Measurements from ENCODE around the gene OGFOD2. TPM values are rescaled to one million over a fixed set of nuclear protein-coding genes. Genes with fewer than 3 reads are reported as not detected.
A peak's percentile ranks its signal among the peaks of the same experiment; 100 is the strongest.

OGFOD2 gene
- total RNA-seq, 4 donors from 2014 or later: 3.1 to 13.9 (median 6.2) TPM

DNA sequence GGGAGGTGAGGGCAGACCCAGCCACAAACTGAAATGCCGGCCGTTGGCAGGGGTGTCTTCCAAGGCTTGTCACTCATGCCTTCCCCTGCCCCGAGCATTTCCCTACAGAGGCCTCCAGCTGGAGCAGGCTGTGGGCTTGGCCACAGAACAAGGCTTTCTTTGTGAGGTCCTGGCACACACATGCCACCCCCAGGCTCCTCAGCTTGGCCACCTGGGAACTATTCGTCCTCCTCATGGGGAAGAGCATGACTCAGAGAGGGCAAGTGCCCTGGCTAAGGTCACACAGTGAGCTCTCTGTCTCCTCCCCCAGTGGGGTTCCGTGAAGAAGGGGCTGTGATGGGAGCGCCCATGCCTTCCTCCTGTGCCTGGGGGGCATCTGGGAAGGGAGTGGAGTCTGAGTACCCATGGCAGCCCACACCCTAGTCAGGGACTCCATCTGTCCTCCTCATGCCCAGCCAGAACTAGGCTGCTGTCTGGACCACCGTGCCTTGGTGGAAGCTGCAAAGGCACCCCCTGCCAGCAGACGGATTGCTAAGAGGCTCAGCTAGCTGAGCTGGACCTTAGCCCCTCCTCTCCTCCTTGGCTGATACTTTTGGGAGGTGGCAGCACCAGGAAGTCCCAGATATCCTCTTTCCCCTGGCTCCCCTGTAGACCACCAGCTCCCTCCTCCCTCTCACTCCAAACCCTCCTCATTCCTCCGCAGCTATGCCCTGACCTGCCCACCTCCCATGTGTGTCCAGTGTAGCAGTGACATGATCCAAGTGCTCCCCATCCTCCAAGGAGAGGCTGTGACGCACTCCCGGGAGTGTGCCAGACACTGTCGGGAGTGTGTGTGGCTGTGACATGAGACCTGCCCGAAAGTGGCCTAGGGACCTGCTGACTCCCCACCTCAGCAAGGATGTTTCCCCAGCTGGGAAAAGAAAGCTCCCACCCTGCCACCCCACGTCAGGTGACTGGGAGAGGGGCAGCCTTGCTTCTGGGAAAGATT lies 30.1 kb upstream of the OGFOD2 start:
- DNase-seq (ENCODE audit: low spot score) (no peak), ATAC-seq (ENCODE audit: low FRiP score) (no peak)
- TF ChIP-seq, protein P1, sequence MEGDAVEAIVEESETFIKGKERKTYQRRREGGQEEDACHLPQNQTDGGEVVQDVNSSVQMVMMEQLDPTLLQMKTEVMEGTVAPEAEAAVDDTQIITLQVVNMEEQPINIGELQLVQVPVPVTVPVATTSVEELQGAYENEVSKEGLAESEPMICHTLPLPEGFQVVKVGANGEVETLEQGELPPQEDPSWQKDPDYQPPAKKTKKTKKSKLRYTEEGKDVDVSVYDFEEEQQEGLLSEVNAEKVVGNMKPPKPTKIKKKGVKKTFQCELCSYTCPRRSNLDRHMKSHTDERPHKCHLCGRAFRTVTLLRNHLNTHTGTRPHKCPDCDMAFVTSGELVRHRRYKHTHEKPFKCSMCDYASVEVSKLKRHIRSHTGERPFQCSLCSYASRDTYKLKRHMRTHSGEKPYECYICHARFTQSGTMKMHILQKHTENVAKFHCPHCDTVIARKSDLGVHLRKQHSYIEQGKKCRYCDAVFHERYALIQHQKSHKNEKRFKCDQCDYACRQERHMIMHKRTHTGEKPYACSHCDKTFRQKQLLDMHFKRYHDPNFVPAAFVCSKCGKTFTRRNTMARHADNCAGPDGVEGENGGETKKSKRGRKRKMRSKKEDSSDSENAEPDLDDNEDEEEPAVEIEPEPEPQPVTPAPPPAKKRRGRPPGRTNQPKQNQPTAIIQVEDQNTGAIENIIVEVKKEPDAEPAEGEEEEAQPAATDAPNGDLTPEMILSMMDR (IDR thresholded peaks at IDR 0.05): no peak

DNA sequence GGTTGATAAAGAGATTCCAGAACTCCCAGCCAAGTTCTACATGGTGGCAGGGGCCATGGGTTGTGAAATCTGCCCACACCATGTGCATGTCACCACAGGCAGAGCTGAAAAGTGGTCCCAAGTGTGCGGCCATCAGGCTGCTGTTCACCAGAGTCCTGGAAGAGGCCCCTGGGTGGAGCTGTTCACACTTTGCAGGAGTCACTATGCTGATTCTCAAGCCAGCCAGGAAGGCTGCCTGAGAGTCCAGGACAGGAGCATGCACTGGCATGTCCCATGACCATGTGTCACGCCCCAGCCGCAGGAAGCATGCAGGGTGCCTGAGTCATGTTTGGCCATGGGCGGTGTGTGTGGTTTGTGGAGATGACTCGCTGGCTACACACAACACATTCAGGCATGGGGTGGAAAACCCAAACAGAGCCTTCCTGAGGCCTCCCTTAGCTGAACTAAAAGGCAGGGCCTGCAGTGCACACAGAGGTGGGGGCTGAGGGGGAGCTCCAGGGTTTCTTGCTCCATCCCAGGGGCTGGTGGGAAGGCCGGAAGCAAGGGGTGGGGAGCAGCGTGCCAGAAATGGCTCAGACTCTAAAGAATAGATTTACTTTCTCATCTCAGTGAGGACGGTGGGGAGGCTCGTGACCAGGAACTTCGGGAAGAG lies 28.2 kb upstream of the OGFOD2 start:
- TF ChIP-seq, protein P1 (IDR thresholded peaks at IDR 0.05): no peak
- ATAC-seq (ENCODE audit: low FRiP score): peak; percentile 78
- peak; percentile 77 for DNase-seq (ENCODE audit: low spot score)

DNA sequence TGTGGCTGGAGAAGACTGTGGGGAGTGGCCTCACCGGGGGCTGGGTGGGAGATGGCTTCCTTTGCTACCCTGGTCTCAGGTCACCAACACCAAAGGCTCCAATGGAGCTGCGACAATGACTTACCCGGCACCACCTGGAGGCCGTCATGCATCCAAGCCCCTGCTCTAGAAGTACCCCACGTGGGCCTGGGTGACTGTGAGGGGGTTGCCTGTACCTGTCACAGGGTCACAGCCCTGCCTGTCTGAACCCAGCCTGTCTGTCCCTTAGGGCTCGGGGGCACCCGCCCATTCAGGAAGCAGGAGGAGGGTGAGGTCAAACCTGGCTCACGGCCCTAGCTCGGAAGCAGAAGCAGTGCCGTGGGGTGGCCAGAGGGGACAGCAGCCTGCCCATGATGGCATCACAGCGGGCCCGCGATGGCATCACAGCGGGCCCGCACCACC lies 27.7 kb upstream of the OGFOD2 start:
- DNase-seq (ENCODE audit: low spot score) (no peak), ATAC-seq (ENCODE audit: low FRiP score) (peak; percentile 21)
- TF ChIP-seq, protein P1 (IDR thresholded peaks at IDR 0.05): no peak

DNA sequence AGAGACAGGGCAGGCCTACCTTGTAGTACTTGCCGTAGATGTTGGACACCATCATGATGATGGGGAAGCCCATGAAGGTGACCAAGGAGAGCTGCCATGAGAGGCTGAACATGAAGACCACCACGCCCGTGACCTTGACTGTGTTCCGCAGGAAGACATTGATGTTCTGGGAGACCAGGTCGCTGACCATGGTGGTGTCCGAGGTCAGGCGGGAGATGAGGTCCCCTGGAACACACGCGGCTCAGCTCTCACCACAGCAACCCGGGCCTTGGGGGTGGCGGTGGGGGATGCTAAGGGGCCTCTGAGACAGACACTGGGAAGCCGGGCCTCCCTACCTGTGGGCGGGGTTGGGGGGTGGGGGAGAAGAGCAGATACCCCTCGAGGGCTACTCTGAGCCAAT lies 26.4 kb upstream of the OGFOD2 start:
- no peak for ATAC-seq (ENCODE audit: low FRiP score)
- DNase-seq (ENCODE audit: low spot score): no peak
- TF ChIP-seq, protein P1 (IDR thresholded peaks at IDR 0.05): no peak

DNA sequence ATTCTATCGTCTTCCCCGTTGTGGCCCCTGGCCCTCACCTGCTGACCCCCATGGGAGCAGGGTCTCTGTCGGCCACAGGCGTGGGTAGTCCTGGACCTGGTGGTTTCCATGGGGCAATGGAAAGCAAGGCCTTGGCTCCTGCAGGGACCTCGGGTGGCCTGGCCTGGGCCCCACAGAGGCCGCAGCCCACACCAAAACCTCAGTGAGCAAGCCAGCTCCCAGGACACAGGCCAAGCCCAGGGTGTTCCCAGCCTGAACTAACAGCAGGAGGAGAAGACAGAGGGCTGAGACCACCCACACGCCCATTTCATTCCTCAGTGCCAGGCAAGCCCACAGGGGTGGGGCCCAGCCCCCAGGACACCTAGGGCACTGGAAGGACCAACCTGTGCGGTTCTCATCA lies 25.6 kb upstream of the OGFOD2 start:
- ATAC-seq (ENCODE audit: low FRiP score): no peak
- no peak for DNase-seq (ENCODE audit: low spot score)
- TF ChIP-seq, protein P1 (IDR thresholded peaks at IDR 0.05): no peak

DNA sequence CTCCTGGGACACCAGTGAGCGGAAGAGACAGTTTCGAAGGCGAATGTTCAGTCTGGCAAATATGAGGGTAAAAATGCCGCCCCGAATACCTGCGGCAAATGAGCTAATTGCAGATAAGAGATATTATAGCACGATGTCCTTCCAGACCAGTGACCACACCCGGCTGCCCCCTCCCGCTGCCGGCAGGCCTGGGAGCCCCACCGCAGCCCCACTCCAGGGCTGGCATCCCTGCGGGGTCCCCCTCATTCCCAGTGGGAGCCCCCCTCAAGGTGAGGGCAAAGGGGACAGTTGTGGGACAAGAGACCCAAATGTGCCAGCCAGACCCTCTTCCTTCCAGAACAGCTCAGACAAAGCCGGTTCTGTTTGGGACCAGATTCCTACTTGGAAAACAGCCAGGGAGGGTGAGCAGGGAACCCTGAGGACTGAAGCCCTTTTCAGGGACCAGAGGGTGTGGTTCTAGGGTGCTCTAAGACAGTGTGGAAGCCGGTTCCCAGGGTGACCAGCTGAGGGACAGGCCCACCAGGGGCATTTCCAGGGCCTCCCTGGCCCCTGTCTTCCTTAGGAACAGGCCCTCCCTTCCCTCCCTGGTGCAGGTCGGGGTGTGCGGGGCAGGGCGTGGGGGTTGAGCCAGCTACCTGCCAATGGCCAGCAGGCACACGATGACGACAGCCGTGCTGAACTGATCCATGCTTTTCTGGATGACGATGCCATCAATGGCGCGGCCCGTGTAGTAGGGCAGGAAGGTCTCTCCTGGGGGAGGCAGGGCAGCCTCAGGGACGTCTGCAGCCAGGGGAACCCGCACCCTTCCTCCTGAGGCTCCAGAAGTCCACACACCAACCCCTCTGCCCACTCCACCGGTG lies 25.0 kb upstream of the OGFOD2 start:
- ATAC-seq (ENCODE audit: low FRiP score) (no peak), DNase-seq (ENCODE audit: low spot score) (no peak)
- TF ChIP-seq, protein P1 (IDR thresholded peaks at IDR 0.05): no peak
